HFF-Myc (cell line): ENCODE measurements around the gene CD47.

Source experiments
- DNase-seq: peaks from one replicate; pipeline ENCODE4 v3.0.0-alpha.2; 2011; ENCODE audit warnings: low read depth; ENCODE audit errors: extremely low read depth
- H3K4me3 ChIP-seq: replicated peaks from 2 replicates; pipeline ENCODE4 v1.5.1; 2011; ENCODE audit warnings: low read depth, mild to moderate bottlenecking, control low read depth, low read length
- CTCF ChIP-seq: IDR thresholded peaks from 2 replicates; pipeline ENCODE4 v1.5.1; 2012; ENCODE audit warnings: mild to moderate bottlenecking, low read depth, low read length, control low read depth; ENCODE audit errors: missing control alignments

The CD47 gene

GRCh38 chr3:108011616-108012015 is 79.2 kb downstream of the CD47 start:
- TF ChIP-seq CTCF = no peak

GRCh38 chr3:108008931-108009639 is 81.7 kb downstream of the CD47 start:
- TF ChIP-seq CTCF = no peak
- no peak overlapping the region for H3K4me3 ChIP-seq
- DNase-seq = no peak

More at GRCh38 chr3:108011616-108012015, 79.2 kb downstream of the CD47 start:
- no peak overlapping the region for H3K4me3 ChIP-seq
- DNase-seq = no peak

- H3K4me3 ChIP-seq = no peak overlapping the region
- TF ChIP-seq CTCF = no peak
- no peak for DNase-seq
Observed at GRCh38 chr3:108008106-108008505, 82.7 kb downstream of the CD47 start.

GRCh38 chr3:108006881-108007331 is 83.9 kb downstream of the CD47 start:
- no peak for DNase-seq
- H3K4me3 ChIP-seq = no peak overlapping the region
- no peak for TF ChIP-seq CTCF

GRCh38 chr3:108006077-108006771 is 84.6 kb downstream of the CD47 start:
- no peak for DNase-seq
- no peak overlapping the region for H3K4me3 ChIP-seq
- TF ChIP-seq CTCF = no peak

GRCh38 chr3:108004647-108005046 is 86.2 kb downstream of the CD47 start:
- no peak overlapping the region for H3K4me3 ChIP-seq
- TF ChIP-seq CTCF = no peak
- no peak for DNase-seq
